ENCODE results near the gene NFE2L3. TPM values are rescaled to one million over a fixed set of nuclear protein-coding genes. Genes with fewer than 3 reads are reported as not detected.

NFE2L3 gene
- total and polyA plus RNA-seq, 9 of the 15 experiments (the other 6 are each of a cell fraction or from before 2014, with no cell fraction given): 2.9 to 16.9 (median 12.4) TPM

- TF ChIP-seq HNRNPUL1 (IDR thresholded peaks at IDR 0.05; ENCODE audit: low read length): no peak
- TF ChIP-seq, protein P1, sequence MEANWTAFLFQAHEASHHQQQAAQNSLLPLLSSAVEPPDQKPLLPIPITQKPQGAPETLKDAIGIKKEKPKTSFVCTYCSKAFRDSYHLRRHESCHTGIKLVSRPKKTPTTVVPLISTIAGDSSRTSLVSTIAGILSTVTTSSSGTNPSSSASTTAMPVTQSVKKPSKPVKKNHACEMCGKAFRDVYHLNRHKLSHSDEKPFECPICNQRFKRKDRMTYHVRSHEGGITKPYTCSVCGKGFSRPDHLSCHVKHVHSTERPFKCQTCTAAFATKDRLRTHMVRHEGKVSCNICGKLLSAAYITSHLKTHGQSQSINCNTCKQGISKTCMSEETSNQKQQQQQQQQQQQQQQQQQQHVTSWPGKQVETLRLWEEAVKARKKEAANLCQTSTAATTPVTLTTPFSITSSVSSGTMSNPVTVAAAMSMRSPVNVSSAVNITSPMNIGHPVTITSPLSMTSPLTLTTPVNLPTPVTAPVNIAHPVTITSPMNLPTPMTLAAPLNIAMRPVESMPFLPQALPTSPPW (CRISPR knock-in tag; IDR thresholded peaks at IDR 0.05): peak; percentile 98
- TF ChIP-seq MYC (IDR thresholded peaks at IDR 0.05; ENCODE audit: low read depth, low read length): peak; percentile 48
- peak; percentile 36; the same call in 1 of the 2 replicates for TF ChIP-seq MYC (CRISPR knock-in tag; IDR thresholded peaks at IDR 0.05; ENCODE audit: borderline replicate concordance, low read depth)
- TF ChIP-seq ESRRA (IDR thresholded peaks at IDR 0.05; ENCODE audit: borderline replicate concordance, low read depth): peak; percentile 10; the same call in 1 of the 2 replicates
- no peak for TF ChIP-seq MCM3 (IDR thresholded peaks at IDR 0.05)
- TF ChIP-seq ZNF780A (CRISPR knock-in tag; IDR thresholded peaks at IDR 0.05): peak; percentile 49; the same call in 1 of the 2 replicates
- no peak for TF ChIP-seq NELFE (IDR thresholded peaks at IDR 0.05; ENCODE audit: insufficient read depth, insufficient read length)
- no peak for TF ChIP-seq ZNF140 (CRISPR knock-in tag; IDR thresholded peaks at IDR 0.05)
- TF ChIP-seq RHOXF2B (CRISPR knock-in tag; conservative IDR thresholded peaks at IDR 0.05): no peak
- TF ChIP-seq SP1 (CRISPR knock-in tag; IDR thresholded peaks at IDR 0.05): no peak; the same call in 1 of the 2 replicates
- TF ChIP-seq ZNF384 (IDR thresholded peaks at IDR 0.05; ENCODE audit: low read depth, low read length): no peak
- TF ChIP-seq CREB5 (CRISPR knock-in tag; IDR thresholded peaks at IDR 0.05): no peak
- TF ChIP-seq STAG1 (CRISPR knock-in tag; IDR thresholded peaks at IDR 0.05; ENCODE audit: borderline replicate concordance): 0 out of 2 replicates have a peak, but pooled peaks have one; percentile 9
- no peak for TF ChIP-seq ILF3 (IDR thresholded peaks at IDR 0.05; ENCODE audit: borderline replicate concordance)
- TF ChIP-seq THRB (CRISPR knock-in tag; conservative IDR thresholded peaks at IDR 0.05): peak; percentile 11; the same call in 1 of the 2 replicates
- TF ChIP-seq PPARD (CRISPR knock-in tag; IDR thresholded peaks at IDR 0.05): no peak
- TF ChIP-seq CUX1 (CRISPR knock-in tag; IDR thresholded peaks at IDR 0.05): no peak
- no peak for TF ChIP-seq ZNF408 (CRISPR knock-in tag; IDR thresholded peaks at IDR 0.05; ENCODE audit: low read depth)
Observed at GRCh38 chr7:26201247-26202018, 49.4 kb downstream of the NFE2L3 start, which contains the start of gene CBX3 (continued).
